IPS-15b (cell line): ENCODE results near the gene PRKCD.

ENCODE experiments used
- H3K27me3 ChIP-seq: one replicate; pipeline ENCODE4 v1.6.1; 2013; ENCODE audit warnings: low read length; ENCODE audit not compliant: control insufficient read depth, insufficient read depth
- H3K36me3 ChIP-seq: one replicate; pipeline ENCODE4 v1.6.1; 2013; ENCODE audit warnings: low read length; ENCODE audit not compliant: control insufficient read depth, insufficient read depth
- H3K4me1 ChIP-seq: one replicate; pipeline ENCODE4 v1.6.1; 2013; ENCODE audit warnings: mild to moderate bottlenecking, low read length; ENCODE audit not compliant: control insufficient read depth, insufficient read depth
- H3K4me3 ChIP-seq: one replicate; pipeline ENCODE4 v1.5.1; 2013; ENCODE audit warnings: low read depth, low read length
- H3K9ac ChIP-seq: one replicate; pipeline ENCODE4 v1.6.1; 2013; ENCODE audit warnings: low read depth, mild to moderate bottlenecking, low read length
- H3K9me3 ChIP-seq: one replicate; pipeline ENCODE4 v1.6.1; 2013; ENCODE audit warnings: mild to moderate bottlenecking, low read length; ENCODE audit not compliant: control insufficient read depth, insufficient read depth

Gene PRKCD

GRCh38 chr3:53200501-53201498 is 39.8 kb downstream of the PRKCD start:
- H3K36me3 ChIP-seq = no peaks in the 10 kb centered on the region
- no peak overlapping the region for H3K4me3 ChIP-seq
- no peaks in the 10 kb centered on the region for H3K9me3 ChIP-seq
- H3K9ac ChIP-seq = no peak overlapping the region
- no peaks in the 10 kb centered on the region for H3K27me3 ChIP-seq
- H3K4me1 ChIP-seq = no peaks in the 10 kb centered on the region

- no peaks in the 10 kb centered on the region for H3K9me3 ChIP-seq
- H3K27me3 ChIP-seq = no peaks in the 10 kb centered on the region
- no peaks in the 10 kb centered on the region for H3K4me1 ChIP-seq
- no peak overlapping the region for H3K9ac ChIP-seq
- no peaks in the 10 kb centered on the region for H3K36me3 ChIP-seq
- no peak overlapping the region for H3K4me3 ChIP-seq
Observed at GRCh38 chr3:53202331-53203015, 41.5 kb downstream of the PRKCD start.

GRCh38 chr3:53211706-53212702 is 51.0 kb downstream of the PRKCD start:
- Histone ChIP-seq H3K4me1 (no peaks in the 10 kb centered on the region), H3K9ac (no peak overlapping the region), H3K9me3 (no peaks in the 10 kb centered on the region), H3K27me3 (no peaks in the 10 kb centered on the region), H3K36me3 (no peaks in the 10 kb centered on the region), H3K4me3 (no peak overlapping the region)

GRCh38 chr3:53213276-53213675 is 52.3 kb downstream of the PRKCD start:
- no peak overlapping the region for H3K4me3 ChIP-seq
- no peaks in the 10 kb centered on the region for H3K27me3 ChIP-seq
- no peak overlapping the region for H3K9ac ChIP-seq
- no peaks in the 10 kb centered on the region for H3K9me3 ChIP-seq
- no peaks in the 10 kb centered on the region for H3K36me3 ChIP-seq
- H3K4me1 ChIP-seq = no peaks in the 10 kb centered on the region

- H3K9me3 ChIP-seq = no peaks in the 10 kb centered on the region
- no peaks in the 10 kb centered on the region for H3K4me1 ChIP-seq
- no peak overlapping the region for H3K4me3 ChIP-seq
- H3K36me3 ChIP-seq = no peaks in the 10 kb centered on the region
- H3K27me3 ChIP-seq = no peaks in the 10 kb centered on the region
- no peak overlapping the region for H3K9ac ChIP-seq
Observed at GRCh38 chr3:53215816-53216215, 54.8 kb downstream of the PRKCD start.

- Histone ChIP-seq H3K4me1 (no peaks in the 10 kb centered on the region), H3K4me3 (no peak overlapping the region), H3K9me3 (no peaks in the 10 kb centered on the region), H3K36me3 (no peaks in the 10 kb centered on the region), H3K27me3 (no peaks in the 10 kb centered on the region), H3K9ac (no peak overlapping the region)
Observed at GRCh38 chr3:53216723-53217122, 55.7 kb downstream of the PRKCD start.

- no peaks in the 10 kb centered on the region for H3K27me3 ChIP-seq
Observed at GRCh38 chr3:53217175-53217574, 56.2 kb downstream of the PRKCD start.

GRCh38 chr3:53218131-53218530 is 57.1 kb downstream of the PRKCD start:
- no peaks in the 10 kb centered on the region for H3K4me1 ChIP-seq
- no peak overlapping the region for H3K9ac ChIP-seq
- H3K4me3 ChIP-seq = no peak overlapping the region
- H3K9me3 ChIP-seq = no peaks in the 10 kb centered on the region
- peaks cover 7% of the 10 kb centered on the region for H3K36me3 ChIP-seq
- no peaks in the 10 kb centered on the region for H3K27me3 ChIP-seq

More at GRCh38 chr3:53217175-53217574, 56.2 kb downstream of the PRKCD start:
- Histone ChIP-seq H3K4me3 (no peak overlapping the region), H3K9me3 (no peaks in the 10 kb centered on the region), H3K36me3 (no peaks in the 10 kb centered on the region), H3K4me1 (no peaks in the 10 kb centered on the region), H3K9ac (no peak overlapping the region)

GRCh38 chr3:53219895-53220483 is 59.0 kb downstream of the PRKCD start:
- Histone ChIP-seq H3K9me3 (no peaks in the 10 kb centered on the region), H3K36me3 (peaks cover 25% of the 10 kb centered on the region), H3K27me3 (no peaks in the 10 kb centered on the region), H3K9ac (no peak overlapping the region), H3K4me1 (no peaks in the 10 kb centered on the region), H3K4me3 (no peak overlapping the region)

- no peaks in the 10 kb centered on the region for H3K4me1 ChIP-seq
- H3K9me3 ChIP-seq = no peaks in the 10 kb centered on the region
- H3K4me3 ChIP-seq = no peak overlapping the region
- H3K27me3 ChIP-seq = no peaks in the 10 kb centered on the region
- no peak overlapping the region for H3K9ac ChIP-seq
- peaks cover 39% of the 10 kb centered on the region for H3K36me3 ChIP-seq
Observed at GRCh38 chr3:53221345-53221744, 60.3 kb downstream of the PRKCD start.

- Histone ChIP-seq H3K36me3 (peaks cover 43% of the 10 kb centered on the region), H3K4me1 (no peaks in the 10 kb centered on the region), H3K27me3 (no peaks in the 10 kb centered on the region), H3K9ac (no peak overlapping the region), H3K9me3 (no peaks in the 10 kb centered on the region), H3K4me3 (no peak overlapping the region)
Observed at GRCh38 chr3:53221827-53222182, 60.8 kb downstream of the PRKCD start.
